ENCODE measurements around the gene TSPAN7. TPM values are rescaled to one million over a fixed set of nuclear protein-coding genes. Genes with fewer than 3 reads are reported as not detected.

Gene TSPAN7
- total RNA-seq, 1 experiment from 2014 or later = 3.5 TPM

GRCh38 chrX:38612281-38612680, 50.9 kb downstream of the TSPAN7 start:
- no peak overlapping the region for H2BK15ac ChIP-seq (ENCODE audit: low read depth, low read length)
- no peak overlapping the region for H2BK12ac ChIP-seq (ENCODE audit: insufficient read length, low read depth, low read length)
- no peak overlapping the region for H3K4me3 Mint-ChIP-seq
- no peaks in the 10 kb centered on the region; a peak in 3 of 7 replicates for H3K36me3 Mint-ChIP-seq (ENCODE audit: insufficient read depth in 1 of 3, low read depth in 3 of 3)
- no peaks in the 10 kb centered on the region for H3K27me3 ChIP-seq (ENCODE audit: insufficient read depth, low read length)
- WGBS (ENCODE audit: extremely low coverage, insufficient read length, low lambda C conversion rate) = no CpG with 5 or more reads among the region's 4 CpGs
- H4K8ac ChIP-seq (replicated peaks; ENCODE audit: insufficient read length, low read depth, low read length) = no peak overlapping the region
- no peaks in the 10 kb centered on the region for H3K23me2 ChIP-seq (ENCODE audit: insufficient read length, low read depth, low read length, poor library complexity, severe bottlenecking)
- H3T11ph ChIP-seq (ENCODE audit: low read length) = no peak overlapping the region
- H3K79me2 ChIP-seq (ENCODE audit: insufficient read depth, low read length) = no peaks in the 10 kb centered on the region
- H3K4me1 ChIP-seq (ENCODE audit: insufficient read depth, low read length) = no peaks in the 10 kb centered on the region; the same call in 1 of the 2 replicates
- H2BK20ac ChIP-seq (ENCODE audit: low read depth, low read length, poor library complexity, severe bottlenecking) = no peak overlapping the region
- no peaks in the 10 kb centered on the region for H4K20me1 ChIP-seq (ENCODE audit: control insufficient read depth, insufficient read depth, insufficient read length)
- no peak for TF ChIP-seq CTCF (conservative IDR thresholded peaks at IDR 0.05)
- peaks cover 39 to 59% of the 10 kb centered on the region in 2 experiments for H3K9me3 Mint-ChIP-seq
- DNase-seq = no peak
- H2BK120ac ChIP-seq (ENCODE audit: low read depth, low read length, poor library complexity, severe bottlenecking) = no peak overlapping the region
- peaks cover 5 to 7% of the 10 kb centered on the region in 2 experiments; a peak in 3 of 4 replicates for H3K4me1 Mint-ChIP-seq
- H3K79me1 ChIP-seq (ENCODE audit: insufficient read depth, low read depth, low read length, poor library complexity, severe bottlenecking) = no peaks in the 10 kb centered on the region
- no peak overlapping the region for H3K14ac ChIP-seq (ENCODE audit: insufficient read depth, low read length)
- peaks cover 5% of the 10 kb centered on the region for H3K27me3 Mint-ChIP-seq (ENCODE audit: low read depth)
- no peak overlapping the region for H3K4ac ChIP-seq (ENCODE audit: low read depth, low read length)
- no peak overlapping the region for H2BK5ac ChIP-seq (ENCODE audit: insufficient read length, low read length)
- H3K56ac ChIP-seq (ENCODE audit: insufficient read length, low read depth, low read length) = no peak overlapping the region
- H3K9ac ChIP-seq (ENCODE audit: extremely low read depth, insufficient read length, low read length) = no peak overlapping the region
- no peak overlapping the region for H3K27ac Mint-ChIP-seq
- no peak overlapping the region for H2AK5ac ChIP-seq (ENCODE audit: insufficient read length, low read length)
- H4K91ac ChIP-seq (ENCODE audit: insufficient read length, low read depth, low read length) = no peak overlapping the region
- no peaks in the 10 kb centered on the region for H3K9me3 ChIP-seq (ENCODE audit: control insufficient read depth, low read depth, low read length)
- no peak overlapping the region for H3K18ac ChIP-seq (ENCODE audit: insufficient read length, low read depth, low read length)
- H4K5ac ChIP-seq (ENCODE audit: insufficient read length, low read depth, low read length) = no peak overlapping the region
- no peak overlapping the region for H3K27ac ChIP-seq (ENCODE audit: insufficient read length, low read depth, low read length)
- H3K23ac ChIP-seq (ENCODE audit: insufficient read length, low read depth, low read length) = no peak overlapping the region
- H2AFZ ChIP-seq (ENCODE audit: low read length) = no peak overlapping the region
- H3K4me2 ChIP-seq (ENCODE audit: insufficient read depth, insufficient read length, low read length) = no peak overlapping the region

Measured in H9 (cell line).